ENCODE data around the gene PIAS3.
"Not testable (repeated sequence)": the region's sequence is repeated elsewhere in the genome, so short reads cannot be mapped to it uniquely, and the experiment has no call there.

The PIAS3 gene

DNA sequence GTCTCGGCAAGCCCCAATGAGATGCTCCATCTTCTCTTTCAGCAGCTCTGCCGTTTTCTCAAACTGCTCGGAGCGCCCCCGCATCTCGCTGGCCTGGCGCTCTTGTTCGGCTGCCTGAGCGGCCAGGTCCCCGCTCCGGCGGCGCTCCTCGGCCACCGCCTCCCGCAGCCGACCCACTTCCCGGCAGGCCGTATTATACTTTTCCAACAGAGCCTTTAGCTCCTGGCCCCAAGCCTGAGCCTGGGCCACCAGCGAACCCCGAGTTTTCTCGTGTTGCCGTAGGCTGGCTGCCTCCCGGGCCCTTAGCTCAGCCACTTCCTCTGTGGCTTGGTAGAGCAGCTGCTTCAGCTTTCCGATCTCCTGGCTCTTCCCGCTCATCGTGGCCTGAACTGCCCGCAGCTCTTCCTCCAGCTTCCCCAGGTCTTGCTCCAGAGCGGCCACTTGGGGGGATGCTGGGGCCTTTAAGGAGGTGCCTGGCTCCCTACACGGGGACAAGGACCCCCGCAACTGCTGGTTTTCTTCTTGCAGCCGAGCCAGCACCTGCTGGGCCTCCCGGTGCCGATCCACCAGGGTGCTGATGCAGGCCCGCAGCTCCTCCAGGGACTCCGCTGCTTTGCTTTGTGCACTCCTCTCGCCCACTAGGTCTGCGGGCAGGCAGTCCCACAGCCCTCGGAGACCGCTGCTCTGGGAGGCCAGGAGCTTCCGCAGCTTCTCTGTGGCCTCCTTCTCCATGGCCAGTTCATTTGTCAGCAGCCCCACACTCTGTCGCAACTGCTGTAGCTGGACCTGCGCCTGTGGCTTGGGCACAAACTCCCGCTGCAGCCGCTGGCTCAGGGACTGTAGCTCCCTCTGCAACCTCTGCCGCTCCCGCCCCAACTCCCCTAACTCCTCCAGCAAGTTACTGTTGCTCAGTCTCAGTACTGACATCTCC is 13.4 kb upstream of the PIAS3 start:
- no peak for DNase-seq

DNA sequence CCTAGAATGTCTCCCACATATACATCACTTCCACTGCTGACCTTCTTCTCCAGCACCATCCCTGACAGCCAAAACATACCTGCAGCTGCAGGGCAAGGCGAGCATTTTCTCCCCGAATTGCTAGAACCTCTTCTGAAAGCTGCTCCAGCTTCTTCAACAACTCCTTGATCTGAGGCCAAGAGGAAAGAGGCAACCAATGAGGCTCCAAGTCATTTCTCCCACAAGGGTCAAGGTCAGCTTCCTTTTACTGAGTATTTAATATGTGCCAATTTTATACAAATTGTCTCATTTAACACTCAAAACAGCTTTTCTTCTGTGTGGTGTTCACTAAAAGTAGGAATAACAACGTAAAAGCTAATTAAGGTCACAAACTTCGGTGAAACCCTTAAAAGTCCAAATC is 9.4 kb upstream of the PIAS3 start:
- no peak for DNase-seq

DNA sequence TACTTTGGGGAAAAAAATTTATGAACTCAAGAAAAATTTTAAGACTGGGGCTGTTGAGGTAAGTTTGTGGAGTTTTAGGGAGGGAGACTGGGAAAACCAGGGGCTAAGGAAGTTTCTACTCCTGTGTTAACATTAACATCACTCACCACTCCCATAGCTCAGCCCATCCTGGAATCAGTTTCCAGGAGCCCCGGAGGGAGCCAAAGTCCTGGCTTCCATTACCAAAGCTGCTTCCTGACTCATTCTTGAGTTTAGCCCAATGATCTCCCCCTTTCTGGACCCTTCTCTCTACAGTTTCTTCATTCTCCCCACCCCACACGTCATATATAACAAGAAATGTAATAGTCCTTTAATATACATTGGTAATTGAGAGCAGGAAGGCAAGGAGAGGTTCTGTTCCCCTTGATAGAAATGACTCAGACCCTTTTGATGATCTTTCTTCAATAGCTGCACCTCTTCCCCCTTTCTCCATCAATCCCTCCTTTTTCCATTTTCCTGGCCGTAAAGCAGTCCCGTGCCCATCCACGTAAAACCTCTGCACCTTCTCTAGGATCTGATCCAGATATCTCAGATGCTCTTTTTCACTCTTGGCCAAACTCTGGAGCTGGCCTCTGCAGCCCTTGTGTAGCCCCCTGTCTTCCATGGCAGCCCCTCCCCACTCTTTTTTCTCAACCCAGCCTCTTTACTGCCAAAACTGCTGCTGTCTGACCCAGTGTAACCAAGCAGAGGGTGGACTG is 4.6 kb upstream of the PIAS3 start:
- no peak for DNase-seq

DNA sequence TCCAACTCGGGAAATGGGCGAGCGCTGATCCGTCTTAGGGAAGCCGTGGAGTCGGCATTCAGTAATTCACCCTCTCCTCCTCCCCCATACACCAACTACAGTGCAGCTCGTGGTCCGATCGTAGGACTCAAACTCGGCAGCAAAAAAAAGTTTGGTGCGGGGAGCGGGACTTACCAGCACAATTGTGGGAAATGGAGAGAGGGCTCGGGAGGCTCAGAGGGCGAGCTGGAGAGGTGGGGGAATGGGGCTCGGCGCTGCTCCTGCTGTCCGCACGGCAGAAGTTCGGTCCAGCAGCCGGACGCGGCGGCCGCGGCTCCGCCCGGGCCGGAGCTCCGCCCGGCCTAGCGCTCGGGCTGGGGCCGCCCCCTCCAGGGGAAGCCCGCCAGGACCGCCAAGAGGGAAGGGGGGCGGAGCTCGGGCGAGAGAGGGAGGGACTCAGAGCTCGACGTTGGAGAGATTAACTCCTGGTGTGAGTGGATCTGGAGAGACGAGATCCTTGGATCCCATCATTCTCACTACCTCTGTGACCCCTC is 676 bp upstream of the PIAS3 start:
- DNase-seq: peak; percentile 88

DNA sequence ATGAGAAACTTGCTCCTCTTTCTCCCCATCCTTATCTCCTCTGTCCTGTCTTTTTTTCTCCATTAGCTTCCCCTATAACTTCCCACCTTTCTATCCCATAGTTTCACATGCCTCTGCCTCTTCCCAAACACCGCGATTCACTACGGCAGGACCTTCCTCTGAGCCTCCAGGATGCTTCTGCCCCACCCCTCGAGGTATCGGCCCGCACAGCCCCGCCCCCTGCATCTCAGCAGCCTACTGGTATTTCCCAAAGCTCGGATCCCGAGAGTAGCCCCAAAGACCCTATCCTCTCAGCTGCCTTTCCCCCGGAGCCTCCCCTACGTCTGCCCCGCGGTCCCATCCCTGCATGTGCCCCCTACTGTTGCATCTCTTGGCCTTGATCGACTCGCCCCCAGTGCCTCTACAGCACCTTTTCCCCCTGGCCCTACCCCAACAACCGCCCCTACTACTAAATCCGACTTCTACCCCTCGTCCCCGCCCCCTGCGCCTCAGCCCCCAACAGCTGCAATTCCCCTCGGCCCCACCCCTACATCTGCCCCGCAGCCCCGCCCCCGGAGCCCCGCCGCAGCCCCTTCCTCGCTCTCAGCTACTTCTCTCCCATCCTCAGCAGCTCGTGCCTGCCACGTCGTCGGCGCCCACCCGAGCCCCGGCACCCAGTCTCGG is 512 bp downstream of the PIAS3 start:
- DNase-seq: peak; percentile 61

DNA sequence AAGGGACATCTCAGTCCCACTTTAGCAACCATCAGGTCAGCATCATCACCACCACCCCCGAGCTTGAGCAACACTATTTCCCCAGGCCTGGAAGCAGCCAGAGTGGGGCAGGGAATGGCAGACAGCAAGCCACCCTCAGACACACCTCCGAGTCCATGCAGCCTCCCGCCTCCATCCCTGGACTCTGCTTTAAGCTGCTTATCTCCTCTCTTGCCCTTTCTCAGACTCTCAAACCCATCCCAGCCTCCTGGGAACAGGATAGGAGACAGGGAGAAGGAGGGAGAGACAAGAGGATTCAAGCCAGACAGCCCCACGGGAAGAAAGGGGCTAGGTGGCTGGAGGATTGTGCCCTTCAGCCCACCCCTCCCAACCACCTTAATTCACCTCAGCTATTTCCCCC is 1.7 kb downstream of the PIAS3 start:
- no peak for DNase-seq

DNA sequence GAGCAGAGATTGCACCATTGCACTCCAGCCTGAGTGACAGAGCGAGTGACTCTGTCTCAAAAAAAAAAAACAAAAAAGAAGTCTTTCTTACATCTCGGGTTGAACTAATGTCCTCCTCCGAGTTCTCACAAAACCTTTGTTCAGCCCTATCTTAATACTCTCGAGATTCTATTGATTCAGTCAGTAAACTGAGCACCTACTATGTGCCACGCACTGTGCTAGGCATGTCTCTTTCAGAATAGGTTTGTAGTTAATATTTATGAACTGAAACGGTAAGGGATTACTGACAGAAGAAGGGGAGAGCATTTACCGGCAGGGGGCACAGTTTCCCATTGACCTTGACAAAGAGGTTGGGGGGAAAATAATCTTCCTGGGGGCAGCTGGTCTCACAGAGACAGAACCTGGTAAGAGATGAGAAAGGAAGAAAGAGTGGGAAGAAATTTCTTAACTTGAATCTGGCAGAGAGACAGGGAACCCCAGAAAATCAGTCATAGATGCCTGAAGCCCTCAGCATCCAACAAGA is 3.4 kb downstream of the PIAS3 start:
- no peak for DNase-seq

DNA sequence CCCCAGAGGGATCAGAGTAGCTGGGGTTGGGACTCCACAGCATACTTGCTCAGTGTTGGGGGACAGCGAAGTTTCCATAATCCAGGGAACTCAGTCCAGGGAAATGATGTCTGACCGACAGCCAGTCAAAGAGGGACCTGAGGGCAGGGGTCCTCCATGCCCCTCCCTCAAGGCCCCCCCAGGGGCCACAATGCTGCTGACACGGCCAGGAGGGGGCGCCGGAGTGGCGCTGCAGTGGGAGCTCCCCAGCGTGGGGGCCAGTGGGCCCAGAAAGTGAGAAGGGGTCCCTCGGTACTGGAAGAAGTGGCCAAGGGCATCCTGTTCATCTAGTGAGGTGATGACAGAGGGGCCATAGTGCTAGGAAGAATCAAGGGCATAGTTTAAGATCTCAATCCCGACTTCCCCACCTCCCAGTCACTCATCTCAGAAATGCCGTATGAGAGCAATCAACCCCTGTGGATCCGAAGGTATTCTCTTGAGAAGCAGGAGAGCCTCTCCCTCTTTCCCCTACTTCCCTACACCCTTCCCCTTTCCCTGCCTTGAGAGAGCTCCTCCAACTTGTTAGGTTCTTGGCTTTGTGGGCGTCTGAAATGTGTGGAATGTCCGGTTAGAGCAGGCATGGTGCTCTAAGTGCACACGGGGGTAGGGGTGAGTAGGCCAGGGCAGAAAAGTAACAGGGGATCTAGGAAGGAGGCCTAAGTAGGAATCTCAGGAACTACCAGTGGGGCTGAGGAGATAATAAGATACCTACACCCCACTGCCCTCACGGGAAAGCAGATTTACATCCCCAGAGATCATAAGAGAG is 9.3 kb downstream of the PIAS3 start:
- DNase-seq: peak; percentile 22

DNA sequence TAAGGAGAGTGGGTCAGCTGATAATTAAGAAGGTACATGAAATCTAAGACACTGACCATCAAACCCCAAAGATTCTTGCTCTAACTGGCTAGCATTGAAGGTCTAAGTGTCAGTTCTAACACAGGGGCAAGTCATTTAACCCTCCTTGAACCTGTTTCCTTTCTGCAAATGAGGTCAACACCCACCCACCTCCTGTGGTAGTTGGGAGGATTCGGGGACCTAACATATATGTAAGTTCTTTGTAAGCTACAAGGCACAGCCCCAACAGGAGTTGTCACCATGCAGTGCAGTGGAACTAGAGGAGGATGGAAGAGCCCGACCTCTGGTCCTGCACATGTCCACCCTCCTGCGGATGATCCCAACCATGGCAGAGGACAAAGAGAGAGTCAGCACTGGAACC is 11.1 kb downstream of the PIAS3 start:
- no peak for DNase-seq

DNA sequence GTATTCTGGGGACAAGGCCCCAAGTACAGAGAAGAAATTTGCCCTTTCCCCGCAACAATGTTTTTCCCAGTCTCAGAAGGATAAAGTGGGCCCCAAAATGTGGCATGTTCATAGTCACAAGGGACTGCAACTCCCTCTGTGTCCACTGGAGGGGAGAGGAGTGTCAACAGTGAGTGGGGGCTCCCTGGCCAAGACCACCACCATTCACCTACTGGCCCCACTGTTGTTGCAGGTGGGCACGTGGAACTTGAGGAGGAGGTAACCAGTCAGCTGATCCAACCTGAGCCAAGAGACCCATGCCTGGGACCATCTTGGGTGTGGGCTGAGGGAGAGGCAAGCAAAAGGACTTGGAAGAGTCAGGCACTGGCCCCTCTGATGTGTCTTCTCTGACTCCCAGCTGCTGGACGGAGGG is 12.7 kb downstream of the PIAS3 start:
- peak; percentile 74 for DNase-seq

DNA sequence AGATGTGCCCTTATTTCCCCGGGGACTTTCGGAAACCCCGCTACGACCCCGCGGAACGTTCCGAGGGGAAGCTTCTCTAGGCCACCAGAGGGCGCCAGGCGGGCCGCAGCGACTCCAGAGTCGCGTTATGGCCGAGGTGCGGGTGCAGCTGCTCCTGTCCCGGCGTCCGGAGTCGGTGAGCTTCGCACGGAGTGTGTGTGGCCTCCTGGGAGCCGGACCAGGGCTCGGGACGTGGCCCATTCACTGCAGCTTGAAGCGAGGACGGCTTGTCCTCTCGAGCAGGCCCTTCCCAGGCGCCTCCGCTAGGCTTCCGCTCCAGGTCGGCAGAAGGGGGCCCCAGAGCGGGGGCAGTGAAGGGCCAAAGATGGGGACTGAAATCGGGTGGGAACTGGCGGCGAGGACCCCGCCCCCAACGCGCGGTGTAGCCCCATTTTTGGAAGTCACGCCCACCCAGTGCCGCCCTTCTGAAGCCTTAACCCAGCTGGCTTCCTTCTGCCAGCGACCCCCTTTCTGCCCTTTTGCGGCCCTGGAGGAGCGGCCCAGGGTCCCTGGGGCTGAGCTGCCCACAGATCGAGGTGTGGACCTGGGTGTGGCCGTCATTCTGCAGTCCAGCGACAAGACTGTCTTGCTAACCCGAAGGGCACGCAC is 13.2 kb downstream of the PIAS3 start, which contains the start of gene NUDT17:
Gene NUDT17, plus strand, starts transcription at position 117 of the 648 bp plus-strand sequence. Its CDS starts 11 bp downstream, at position 128.
- peak; percentile 89 for DNase-seq

DNA sequence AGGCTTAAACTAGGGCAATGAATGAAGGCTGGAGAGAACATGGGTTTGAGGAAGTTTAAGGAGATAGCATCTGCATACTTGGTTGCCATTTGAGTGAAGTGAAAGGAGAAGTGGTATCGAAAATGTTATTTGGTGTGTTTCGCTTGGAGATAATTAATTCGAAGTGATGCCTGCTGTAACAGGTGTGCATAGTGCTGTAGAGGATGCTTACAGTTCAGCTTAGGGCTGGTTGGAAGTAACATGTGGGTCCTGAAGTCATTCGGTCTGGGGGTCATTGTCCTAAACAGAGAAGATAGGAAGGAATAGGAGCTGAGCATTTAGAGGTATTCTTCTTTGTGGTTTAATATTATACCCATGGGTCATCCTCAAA is 13.8 kb downstream of the PIAS3 start:
- DNase-seq: peak; percentile 90

DNA sequence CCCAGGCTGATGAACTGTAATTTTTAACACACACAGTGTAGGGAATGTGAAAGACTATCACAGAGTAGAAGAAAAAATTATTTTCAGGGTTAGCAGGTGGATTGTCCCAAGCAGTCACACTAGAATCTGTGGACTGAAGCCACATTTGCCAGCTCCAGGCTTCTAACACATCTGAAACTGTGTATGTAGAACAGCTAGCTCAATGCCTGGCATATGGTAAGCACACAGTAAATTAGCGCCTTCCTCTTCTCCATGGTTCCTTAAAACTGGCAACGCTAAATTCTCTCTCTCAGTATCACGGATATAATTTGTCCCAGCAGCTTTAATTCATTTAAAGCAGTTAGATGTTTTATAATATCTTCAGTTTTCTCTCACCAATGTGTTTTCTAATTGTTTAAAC is 15.8 kb downstream of the PIAS3 start:
- DNase-seq: no peak

DNA sequence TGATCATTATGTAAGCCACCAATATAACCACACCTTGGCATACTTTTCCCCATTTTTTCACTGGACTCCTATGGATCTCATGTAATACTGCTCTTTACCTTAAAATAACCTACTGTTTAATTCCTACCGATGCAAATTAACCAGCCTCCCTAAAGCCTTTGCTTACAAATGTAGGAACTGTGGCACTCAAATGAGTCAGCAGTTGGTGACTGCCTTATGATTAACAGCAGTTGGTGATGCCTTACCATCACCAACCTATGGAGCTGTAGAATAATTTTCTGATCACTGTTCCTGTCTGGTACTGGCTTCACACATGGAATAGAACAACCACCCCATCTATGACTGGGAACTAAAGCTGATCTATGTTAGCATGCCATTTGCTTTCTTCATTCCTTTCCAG is 21.2 kb downstream of the PIAS3 start:
- DNase-seq: no peak

DNA sequence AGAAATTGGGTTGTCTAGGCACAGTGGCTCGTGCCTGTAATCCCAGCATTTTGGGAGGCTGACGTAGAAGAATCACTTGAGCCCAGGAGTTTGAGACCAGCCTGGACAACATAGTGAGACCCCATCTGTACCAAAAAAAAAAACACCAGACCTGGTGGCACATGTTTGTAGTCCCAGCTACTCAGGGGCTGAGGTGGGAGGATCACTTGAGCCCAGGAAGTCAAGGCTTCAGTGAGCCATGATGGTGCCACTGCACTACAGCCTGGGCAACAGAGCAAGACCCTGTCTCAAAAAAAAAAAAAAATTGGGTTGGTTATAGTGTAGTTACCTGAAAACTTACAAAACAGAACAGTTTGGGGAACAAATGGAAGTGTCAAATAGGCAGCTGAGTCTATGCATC is 28.1 kb downstream of the PIAS3 start:
- not testable (repeated sequence) for DNase-seq

DNA sequence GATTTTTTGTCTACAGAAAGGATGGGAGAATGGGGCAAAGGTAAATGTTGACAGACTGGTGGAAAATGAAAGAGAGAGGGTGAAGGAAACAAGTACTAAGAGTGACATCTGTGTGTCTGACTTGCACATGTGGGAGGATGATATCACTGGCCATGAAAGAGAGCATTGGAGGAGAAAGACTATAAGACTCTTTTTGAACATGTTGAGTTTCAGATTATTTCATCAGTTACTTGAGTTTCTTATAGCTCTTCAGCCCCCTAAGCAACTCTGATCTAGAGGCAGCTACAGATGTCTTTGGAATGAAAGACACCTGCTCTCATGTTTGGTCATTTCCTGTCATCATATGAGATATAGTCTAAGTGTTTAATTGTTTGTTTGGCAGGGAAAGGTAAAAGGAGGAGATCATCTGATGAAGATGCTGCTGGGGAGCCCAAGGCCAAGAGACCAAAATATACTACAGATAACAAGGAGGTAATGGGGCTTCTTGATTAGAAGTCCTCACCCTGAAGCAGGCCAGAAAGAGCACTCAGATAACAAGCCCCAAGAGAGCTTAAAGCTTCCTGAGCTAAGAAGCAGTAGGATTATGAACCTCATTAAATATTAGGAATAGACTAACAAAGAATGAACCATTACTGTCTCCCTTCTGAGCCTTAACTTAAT is 30.4 kb downstream of the PIAS3 start:
- DNase-seq: peak; percentile 31

DNA sequence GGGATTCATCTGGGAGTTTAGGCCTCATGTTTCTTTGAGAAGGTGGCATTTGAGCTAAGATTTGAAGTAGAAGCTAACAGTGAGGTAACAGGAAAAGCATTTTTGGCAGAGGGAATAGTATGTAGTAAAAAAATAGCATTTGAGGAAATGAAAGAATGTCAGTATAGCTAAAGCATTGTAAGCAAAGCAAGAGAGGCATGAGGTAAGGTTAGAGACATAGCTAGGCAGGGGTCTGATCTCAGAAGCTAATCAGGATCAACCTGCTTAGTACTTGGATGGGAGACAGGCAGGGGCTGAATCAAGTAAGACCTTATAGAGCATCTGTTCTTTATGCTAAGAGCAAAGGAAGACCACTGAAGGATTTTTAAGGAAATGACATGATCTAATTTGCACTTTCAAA is 30.9 kb downstream of the PIAS3 start:
- no peak for DNase-seq

DNA sequence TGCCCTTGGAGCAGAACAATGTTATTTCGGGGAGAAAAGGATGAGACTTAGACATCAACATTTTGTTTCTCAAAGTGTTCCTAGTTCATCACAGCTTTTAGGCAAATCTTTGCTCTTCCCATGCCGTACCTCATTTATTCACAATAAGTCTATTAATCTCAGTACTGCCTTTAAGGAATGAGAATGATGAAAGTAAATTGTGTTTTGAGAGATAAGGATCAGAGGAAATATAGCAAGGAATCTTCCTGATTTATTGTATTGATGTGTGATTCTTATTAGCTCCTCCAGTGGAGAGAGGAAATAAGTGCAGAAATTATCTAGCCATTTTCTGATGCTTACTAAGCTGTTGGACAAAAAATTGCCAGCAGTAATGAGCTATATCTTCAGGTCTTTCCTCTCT is 32.9 kb downstream of the PIAS3 start:
- no peak for DNase-seq

DNA sequence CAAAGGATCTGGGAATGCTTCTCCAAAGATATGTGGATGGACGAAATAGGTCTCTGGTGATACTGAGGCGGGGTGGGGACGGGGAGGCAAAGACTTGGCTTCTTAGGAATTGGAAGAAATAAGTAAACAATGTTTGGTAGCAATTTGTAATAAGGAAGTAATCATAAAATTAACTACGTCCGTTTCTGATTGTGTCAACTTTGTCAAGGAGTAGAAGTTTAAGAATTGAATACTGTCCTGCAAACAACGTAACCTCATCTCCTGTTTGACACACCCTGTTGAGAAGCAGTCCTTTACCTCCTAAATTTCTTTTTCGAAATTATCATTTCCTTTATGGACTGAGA is 34.4 kb downstream of the PIAS3 start:
- no peak for DNase-seq

DNA sequence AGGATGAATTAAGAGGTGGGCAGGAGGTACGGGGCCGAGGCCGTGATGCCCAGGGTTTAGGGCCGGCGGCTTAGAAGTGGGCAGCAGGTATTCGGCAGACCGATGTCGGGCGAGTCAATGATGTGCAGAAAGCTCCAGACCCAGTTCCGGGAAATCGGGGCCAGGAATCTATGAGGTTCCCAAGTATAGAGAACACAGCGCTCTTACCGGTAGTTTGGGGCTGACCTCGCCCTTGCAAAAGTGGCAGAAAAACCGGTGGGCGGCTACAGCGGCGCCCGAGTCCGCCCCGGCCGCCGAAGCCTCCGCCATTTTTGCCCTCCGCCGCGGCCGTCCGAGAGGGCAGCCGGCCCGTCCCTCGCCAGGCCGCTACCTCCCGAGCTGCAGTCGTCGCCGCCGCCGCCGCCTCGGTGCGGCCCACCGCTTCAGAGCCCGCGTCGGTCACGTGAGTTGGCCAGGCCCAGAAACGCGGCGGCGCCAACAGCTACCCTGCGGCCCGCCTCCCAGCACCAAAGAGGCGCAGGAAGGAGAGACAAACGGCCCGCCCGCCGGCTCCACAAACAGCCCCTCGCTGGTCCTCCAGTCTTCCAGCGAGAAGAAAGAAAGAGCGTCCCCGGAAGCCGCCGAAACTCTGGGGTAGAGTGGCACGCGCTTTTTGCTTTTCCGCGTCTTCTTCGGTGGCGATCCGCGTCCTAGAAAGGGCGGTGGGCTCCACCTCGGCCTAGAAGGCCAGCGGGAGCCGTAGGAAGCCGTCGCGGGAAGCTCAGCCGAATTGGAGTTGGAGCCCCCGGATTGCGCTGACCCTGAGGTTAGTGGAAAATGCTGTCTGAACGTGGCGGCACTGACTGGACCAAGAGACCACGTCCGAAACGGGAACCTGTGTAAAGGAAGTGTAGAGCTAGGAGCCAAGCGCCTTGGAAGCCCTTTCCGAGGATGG is 35.0 kb downstream of the PIAS3 start, which contains the start of the genes POLR3C and RNF115:
Gene POLR3C, plus strand, starts transcription at position 636 of the 934 bp plus-strand sequence. CDS start 1,577 bp downstream, outside the sequence.
Gene RNF115, minus strand, starts transcription at position 531 of the 934 bp plus-strand sequence. Its CDS starts 222 bp downstream, at position 309.
- DNase-seq: peak; percentile 98
